Caco-2 (cell line): ENCODE data around the gene ADNP. TPM values are rescaled to one million over a fixed set of nuclear protein-coding genes. Genes with fewer than 3 reads are reported as not detected.
A peak's percentile ranks its signal among the peaks of the same experiment; 100 is the strongest.

ENCODE experiments used
- BruUV-seq: library from RNA; stranded (reverse); fragments of 400-500 nt; replicated peaks from 2 replicates; lab custom pipeline; 2021; lab: Mats Ljungman, UMichigan
- CTCF ChIA-PET: fragments of 300-600 bp; sonication (Branson Sonifier 250); formaldehyde crosslinking; loops from one replicate; lab custom pipeline; 2022; ENCODE audit warnings: antibody characterized with exemption; lab: Charles Lee
- POLR2A ChIA-PET: fragments of 300-600 bp; sonication (Branson Sonifier 250); formaldehyde crosslinking; loops from one replicate; lab custom pipeline; 2022; ENCODE audit warnings: antibody characterized with exemption; lab: Charles Lee
- DNase-seq, 2 experiments: peaks; one replicate each; pipeline versions ENCODE4 v3.0.0 to v3.0.0-alpha.2; 2020 to 2022
- H3K27me3 ChIP-seq: replicated peaks from 2 replicates; pipeline ENCODE4 v1.6.0; 2011; ENCODE audit warnings: low read length; ENCODE audit not compliant: control insufficient read depth, insufficient read depth
- H3K36me3 ChIP-seq: 2 replicates; pipeline ENCODE4 v1.5.1; 2011; ENCODE audit warnings: low read length; ENCODE audit not compliant: control insufficient read depth, insufficient read depth
- H3K4me1 ChIP-seq: fragments of 250-450 bp; sonication (Bioruptor Pico); 2 replicates; pipeline ENCODE4 v1.5.1; 2020; ENCODE audit warnings: mild to moderate bottlenecking
- H3K4me3 ChIP-seq: 2 replicates; pipeline ENCODE4 v1.5.1; 2011; ENCODE audit warnings: low read depth, mild to moderate bottlenecking, control low read depth, low read length
- H3K9me3 ChIP-seq: fragments of 250-450 bp; sonication (Bioruptor Pico); 2 replicates; pipeline ENCODE4 v1.5.1; 2020; ENCODE audit warnings: mild to moderate bottlenecking, moderate library complexity
- H3K27ac Mint-ChIP-seq: one replicate; pipeline ENCODE4 v1.8.0; 2022; ENCODE audit warnings: mixed read lengths; ENCODE audit not compliant: unreplicated experiment
- H3K27me3 Mint-ChIP-seq: one replicate; pipeline ENCODE4 v1.8.0; 2022; ENCODE audit warnings: mixed read lengths; ENCODE audit not compliant: insufficient read depth, unreplicated experiment
- H3K36me3 Mint-ChIP-seq: one replicate; pipeline ENCODE4 v1.8.0; 2022; ENCODE audit warnings: mild to moderate bottlenecking, mixed read lengths; ENCODE audit not compliant: insufficient read depth, unreplicated experiment
- H3K4me1 Mint-ChIP-seq: one replicate; pipeline ENCODE4 v1.8.0; 2022; ENCODE audit warnings: low read depth, mixed read lengths; ENCODE audit not compliant: unreplicated experiment
- H3K4me3 Mint-ChIP-seq: one replicate; pipeline ENCODE4 v1.8.0; 2022; ENCODE audit warnings: mild to moderate bottlenecking, moderate library complexity, mixed read lengths; ENCODE audit not compliant: unreplicated experiment
- H3K9me3 Mint-ChIP-seq: one replicate; pipeline ENCODE4 v1.8.0; 2022; ENCODE audit warnings: mixed read lengths; ENCODE audit not compliant: unreplicated experiment
- intact Hi-C: fragments of 100-400 bp; cut with micrococcal nuclease; formaldehyde crosslinking; loops from one replicate; pipeline ENCODE4 v1.10.0; 2022; ENCODE audit not compliant: unreplicated experiment
- total RNA-seq: library from RNA; stranded (reverse); gene quantifications from 2 replicates; pipeline ENCODE4 v1.2.3, GENCODE V29; 2022
- TF ChIP-seq, protein P1 (sequence below), 2 experiments: fragments of 200-600 bp in 1 of 2; IDR thresholded peaks; 1 replicate in 1 of 2; 2 replicates in 1 of 2; pipeline versions ENCODE4 v1.5.1 to v1.8.0; 2011 to 2022; ENCODE audit warnings: antibody characterized with exemption in 1 of 2, control low read depth in 1 of 2, inconsistent platforms in 1 of 2, low read depth in 1 of 2, low read length in 1 of 2, mild to moderate bottlenecking in 1 of 2, moderate library complexity in 1 of 2; ENCODE audit not compliant: insufficient read depth in 1 of 2, severe bottlenecking in 1 of 2, unreplicated experiment in 1 of 2

ADNP gene
- total RNA-seq, 1 experiment from 2014 or later: 154 TPM

GRCh38 chr20:50977066-50978021 is 46.1 kb upstream of the ADNP start:
- H3K4me3 ChIP-seq: no peak overlapping the region
- 0 out of 2 replicates have a peak, but pooled peaks cover 1% of the 10 kb centered on the region for H3K27me3 ChIP-seq
- Mint-ChIP-seq H3K27ac (no peak overlapping the region), H3K27me3 (peaks cover 11% of the 10 kb centered on the region), H3K9me3 (peaks cover 12% of the 10 kb centered on the region), H3K4me1 (peaks cover 10% of the 10 kb centered on the region), H3K36me3 (no peaks in the 10 kb centered on the region), H3K4me3 (no peak overlapping the region)
- intact Hi-C loops: no loop called here
- BruUV-seq: no TSS peak
- peaks cover 6% of the 10 kb centered on the region for H3K9me3 ChIP-seq
- DNase-seq: no peak
- TF ChIP-seq, protein P1, sequence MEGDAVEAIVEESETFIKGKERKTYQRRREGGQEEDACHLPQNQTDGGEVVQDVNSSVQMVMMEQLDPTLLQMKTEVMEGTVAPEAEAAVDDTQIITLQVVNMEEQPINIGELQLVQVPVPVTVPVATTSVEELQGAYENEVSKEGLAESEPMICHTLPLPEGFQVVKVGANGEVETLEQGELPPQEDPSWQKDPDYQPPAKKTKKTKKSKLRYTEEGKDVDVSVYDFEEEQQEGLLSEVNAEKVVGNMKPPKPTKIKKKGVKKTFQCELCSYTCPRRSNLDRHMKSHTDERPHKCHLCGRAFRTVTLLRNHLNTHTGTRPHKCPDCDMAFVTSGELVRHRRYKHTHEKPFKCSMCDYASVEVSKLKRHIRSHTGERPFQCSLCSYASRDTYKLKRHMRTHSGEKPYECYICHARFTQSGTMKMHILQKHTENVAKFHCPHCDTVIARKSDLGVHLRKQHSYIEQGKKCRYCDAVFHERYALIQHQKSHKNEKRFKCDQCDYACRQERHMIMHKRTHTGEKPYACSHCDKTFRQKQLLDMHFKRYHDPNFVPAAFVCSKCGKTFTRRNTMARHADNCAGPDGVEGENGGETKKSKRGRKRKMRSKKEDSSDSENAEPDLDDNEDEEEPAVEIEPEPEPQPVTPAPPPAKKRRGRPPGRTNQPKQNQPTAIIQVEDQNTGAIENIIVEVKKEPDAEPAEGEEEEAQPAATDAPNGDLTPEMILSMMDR (IDR thresholded peaks at IDR 0.05; ENCODE audit: insufficient read depth in 1 of 2, low read depth in 1 of 2, low read length in 1 of 2, severe bottlenecking in 1 of 2, unreplicated experiment in 1 of 2): peak in 1 of 2 experiments; percentile 2
- no peaks in the 10 kb centered on the region for H3K36me3 ChIP-seq
- CTCF ChIA-PET: interaction anchor here (0.8 to 1.0 kb wide), 2 partner anchors 10 kb away, joined by 5 read pairs; no protein-coding TSS in a partner anchor
- POLR2A ChIA-PET: no interaction called here
- H3K4me1 ChIP-seq: peaks cover 4% of the 10 kb centered on the region

DNA sequence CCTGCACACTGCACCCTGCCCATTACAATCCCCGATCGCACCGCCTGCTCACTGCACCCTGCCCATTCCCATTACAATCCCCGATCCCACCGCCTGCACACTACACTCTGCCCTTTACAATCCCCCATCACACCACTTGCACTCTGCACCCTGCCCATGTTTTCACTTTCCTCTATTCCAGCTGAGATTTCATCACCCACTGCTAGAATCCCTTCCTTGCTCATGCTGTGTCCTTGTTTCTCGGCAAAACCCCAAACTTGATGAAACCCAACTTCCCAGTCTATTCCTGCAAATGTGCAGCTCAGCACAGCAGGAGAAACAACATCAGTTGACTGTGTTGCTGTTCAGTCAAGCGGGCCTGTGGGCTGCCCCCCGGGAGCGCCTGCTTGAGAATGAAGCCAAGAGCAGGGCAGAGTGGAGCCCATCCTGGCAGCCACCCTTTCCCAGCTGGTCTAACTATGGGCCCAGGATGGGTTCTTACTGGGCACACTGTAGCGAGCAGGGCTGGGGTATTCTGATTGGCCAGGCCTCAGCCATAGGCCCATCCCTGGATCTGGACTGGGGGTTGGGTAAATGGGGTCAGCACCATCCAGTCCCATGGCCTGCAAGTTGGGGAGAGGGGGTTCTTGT is 44.6 kb upstream of the ADNP start:
- H3K36me3 Mint-ChIP-seq: no peaks in the 10 kb centered on the region
- ChIA-PET CTCF (interaction anchor here (1.1 kb wide), 1 partner anchor 12 kb away, joined by 4 read pairs; no protein-coding TSS in a partner anchor), POLR2A (no interaction called here)
- DNase-seq: no peak
- intact Hi-C loops: no loop called here
- Histone ChIP-seq H3K4me3 (no peak overlapping the region), H3K36me3 (no peaks in the 10 kb centered on the region), H3K27me3 (0 out of 2 replicates have a peak, but pooled peaks cover 1% of the 10 kb centered on the region), H3K9me3 (peaks cover 6% of the 10 kb centered on the region), H3K4me1 (peaks cover 4% of the 10 kb centered on the region)
- no peak overlapping the region for H3K4me3 Mint-ChIP-seq
- no TSS peak for BruUV-seq
- no peak overlapping the region for H3K27ac Mint-ChIP-seq
- TF ChIP-seq, protein P1 (IDR thresholded peaks at IDR 0.05; ENCODE audit: insufficient read depth in 1 of 2, low read depth in 1 of 2, low read length in 1 of 2, severe bottlenecking in 1 of 2, unreplicated experiment in 1 of 2): no peak
- H3K4me1 Mint-ChIP-seq: peaks cover 10% of the 10 kb centered on the region
- peaks cover 14% of the 10 kb centered on the region for H3K27me3 Mint-ChIP-seq
- H3K9me3 Mint-ChIP-seq: peaks cover 12% of the 10 kb centered on the region

DNA sequence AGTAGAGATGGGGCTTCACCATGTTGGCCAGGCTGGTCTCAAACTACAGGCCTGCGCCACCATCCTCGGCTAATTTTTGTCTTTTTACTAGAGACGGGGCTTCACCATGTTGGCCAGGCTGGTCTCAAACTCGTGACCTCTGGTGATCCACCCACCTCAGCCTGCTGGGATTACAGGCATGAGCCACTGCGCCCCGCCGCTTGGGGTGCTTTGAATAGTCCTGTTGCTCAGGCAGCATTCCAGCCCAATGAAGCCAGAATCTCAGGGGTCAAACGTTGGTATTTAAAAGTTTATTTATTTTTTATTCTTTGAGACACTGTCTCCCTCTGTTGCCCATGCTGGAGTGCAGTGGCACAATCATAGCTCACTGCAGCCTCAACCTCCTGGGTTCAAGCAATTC is 38.7 kb upstream of the ADNP start:
- peaks cover 6% of the 10 kb centered on the region for H3K9me3 ChIP-seq
- DNase-seq: no peak
- no peaks in the 10 kb centered on the region for H3K4me1 Mint-ChIP-seq
- H3K4me3 Mint-ChIP-seq: no peak overlapping the region
- no peaks in the 10 kb centered on the region; the same call in 1 of the 2 replicates for H3K27me3 ChIP-seq
- CTCF ChIA-PET: no interaction called here
- no TSS peak for BruUV-seq
- no peak overlapping the region for H3K4me3 ChIP-seq
- no peaks in the 10 kb centered on the region for H3K4me1 ChIP-seq
- peaks cover 11% of the 10 kb centered on the region for H3K27me3 Mint-ChIP-seq
- intact Hi-C loops: no loop called here
- no peak overlapping the region for H3K27ac Mint-ChIP-seq
- peaks cover 7% of the 10 kb centered on the region for H3K9me3 Mint-ChIP-seq
- no peaks in the 10 kb centered on the region for H3K36me3 Mint-ChIP-seq
- TF ChIP-seq, protein P1 (IDR thresholded peaks at IDR 0.05; ENCODE audit: insufficient read depth in 1 of 2, low read depth in 1 of 2, low read length in 1 of 2, severe bottlenecking in 1 of 2, unreplicated experiment in 1 of 2): no peak
- no peaks in the 10 kb centered on the region for H3K36me3 ChIP-seq
- POLR2A ChIA-PET: no interaction called here
